ENCODE measurements around the gene FAM136A.

DNA sequence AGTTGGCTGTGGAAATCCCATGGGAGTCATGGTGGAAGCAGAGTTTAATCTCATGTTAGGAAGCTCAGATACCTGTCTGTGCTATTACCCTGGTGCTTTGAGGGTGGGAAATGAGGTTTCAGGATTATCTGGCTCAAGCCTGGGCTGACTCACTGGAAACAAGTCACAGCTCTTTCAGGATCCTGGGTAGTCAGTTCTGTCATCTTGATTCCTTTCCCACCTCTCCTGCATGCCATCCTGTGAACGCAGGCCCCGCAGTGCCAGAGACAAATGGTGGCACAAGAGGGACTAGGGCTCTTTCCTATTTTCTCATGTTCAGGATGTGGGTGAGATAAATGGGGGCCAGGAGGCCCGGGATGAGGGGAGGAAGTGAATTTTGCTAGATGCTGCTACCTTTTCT is 3.7 kb upstream of the FAM136A start:
- TF ChIP-seq, protein P1, sequence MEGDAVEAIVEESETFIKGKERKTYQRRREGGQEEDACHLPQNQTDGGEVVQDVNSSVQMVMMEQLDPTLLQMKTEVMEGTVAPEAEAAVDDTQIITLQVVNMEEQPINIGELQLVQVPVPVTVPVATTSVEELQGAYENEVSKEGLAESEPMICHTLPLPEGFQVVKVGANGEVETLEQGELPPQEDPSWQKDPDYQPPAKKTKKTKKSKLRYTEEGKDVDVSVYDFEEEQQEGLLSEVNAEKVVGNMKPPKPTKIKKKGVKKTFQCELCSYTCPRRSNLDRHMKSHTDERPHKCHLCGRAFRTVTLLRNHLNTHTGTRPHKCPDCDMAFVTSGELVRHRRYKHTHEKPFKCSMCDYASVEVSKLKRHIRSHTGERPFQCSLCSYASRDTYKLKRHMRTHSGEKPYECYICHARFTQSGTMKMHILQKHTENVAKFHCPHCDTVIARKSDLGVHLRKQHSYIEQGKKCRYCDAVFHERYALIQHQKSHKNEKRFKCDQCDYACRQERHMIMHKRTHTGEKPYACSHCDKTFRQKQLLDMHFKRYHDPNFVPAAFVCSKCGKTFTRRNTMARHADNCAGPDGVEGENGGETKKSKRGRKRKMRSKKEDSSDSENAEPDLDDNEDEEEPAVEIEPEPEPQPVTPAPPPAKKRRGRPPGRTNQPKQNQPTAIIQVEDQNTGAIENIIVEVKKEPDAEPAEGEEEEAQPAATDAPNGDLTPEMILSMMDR (IDR thresholded peaks at IDR 0.05), result no peak
- no peak for TF ChIP-seq EZH2phosphoT487 (IDR thresholded peaks at IDR 0.05)
